Tibial nerve (tissue), 4 donors: ENCODE data around the gene CFAP92.

Experiments
- EP300 ChIP-seq, 2 donors: sonication (generic); formaldehyde crosslinking; IDR thresholded peaks; one replicate each; pipeline ENCODE4 v1.6.1; 2017; ENCODE audit warnings: antibody characterized with exemption in 2 of 2, mild to moderate bottlenecking in 1 of 2
- POLR2A ChIP-seq, 2 donors: fragments of 450-650 bp; IDR thresholded peaks; one replicate each; pipeline ENCODE4 v1.6.1; 2017; ENCODE audit warnings: antibody characterized with exemption in 2 of 2, mild to moderate bottlenecking in 2 of 2, moderate library complexity in 2 of 2
- TF ChIP-seq, protein P1 (sequence below), 5 experiments: fragments of 200-600 bp in 3 of 5; fragments of 450-650 bp in 2 of 5; sonication (generic) in 3 of 5; IDR thresholded peaks; one replicate each; pipeline ENCODE4 v1.5.1; 2016 to 2019; ENCODE audit warnings: antibody characterized with exemption in 5 of 5, mild to moderate bottlenecking in 3 of 5, moderate library complexity in 2 of 5

GRCh38 chr3:128874481-128875180 lies 119.2 kb downstream of the CFAP92 start:
- TF ChIP-seq, protein P1, sequence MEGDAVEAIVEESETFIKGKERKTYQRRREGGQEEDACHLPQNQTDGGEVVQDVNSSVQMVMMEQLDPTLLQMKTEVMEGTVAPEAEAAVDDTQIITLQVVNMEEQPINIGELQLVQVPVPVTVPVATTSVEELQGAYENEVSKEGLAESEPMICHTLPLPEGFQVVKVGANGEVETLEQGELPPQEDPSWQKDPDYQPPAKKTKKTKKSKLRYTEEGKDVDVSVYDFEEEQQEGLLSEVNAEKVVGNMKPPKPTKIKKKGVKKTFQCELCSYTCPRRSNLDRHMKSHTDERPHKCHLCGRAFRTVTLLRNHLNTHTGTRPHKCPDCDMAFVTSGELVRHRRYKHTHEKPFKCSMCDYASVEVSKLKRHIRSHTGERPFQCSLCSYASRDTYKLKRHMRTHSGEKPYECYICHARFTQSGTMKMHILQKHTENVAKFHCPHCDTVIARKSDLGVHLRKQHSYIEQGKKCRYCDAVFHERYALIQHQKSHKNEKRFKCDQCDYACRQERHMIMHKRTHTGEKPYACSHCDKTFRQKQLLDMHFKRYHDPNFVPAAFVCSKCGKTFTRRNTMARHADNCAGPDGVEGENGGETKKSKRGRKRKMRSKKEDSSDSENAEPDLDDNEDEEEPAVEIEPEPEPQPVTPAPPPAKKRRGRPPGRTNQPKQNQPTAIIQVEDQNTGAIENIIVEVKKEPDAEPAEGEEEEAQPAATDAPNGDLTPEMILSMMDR (IDR thresholded peaks at IDR 0.05), result no peak
- TF ChIP-seq POLR2A (IDR thresholded peaks at IDR 0.05) (no peak), EP300 (IDR thresholded peaks at IDR 0.05) (no peak)
